Prostate gland (tissue), 2 donors: ENCODE results near the gene VAV3.

Experiments used
- POLR2A ChIP-seq: fragments of 450-650 bp; IDR thresholded peaks from one replicate; pipeline ENCODE4 v1.6.1; 2016; ENCODE audit warnings: antibody characterized with exemption, mild to moderate bottlenecking
- POLR2AphosphoS5 ChIP-seq: sonication (generic); formaldehyde crosslinking; IDR thresholded peaks from one replicate; pipeline ENCODE4 v1.6.1; 2017; ENCODE audit warnings: antibody characterized with exemption
- TF ChIP-seq, protein P1 (sequence below), 4 experiments: fragments of 200-600 bp in 2 of 4; fragments of 450-650 bp in 2 of 4; sonication (generic) in 2 of 4; IDR thresholded peaks; 1 replicate in 3 of 4; 2 replicates in 1 of 4; pipeline ENCODE4 v1.5.1; 2016 to 2019; ENCODE audit warnings: antibody characterized with exemption in 4 of 4, mild to moderate bottlenecking in 2 of 4, moderate library complexity in 2 of 4

DNA sequence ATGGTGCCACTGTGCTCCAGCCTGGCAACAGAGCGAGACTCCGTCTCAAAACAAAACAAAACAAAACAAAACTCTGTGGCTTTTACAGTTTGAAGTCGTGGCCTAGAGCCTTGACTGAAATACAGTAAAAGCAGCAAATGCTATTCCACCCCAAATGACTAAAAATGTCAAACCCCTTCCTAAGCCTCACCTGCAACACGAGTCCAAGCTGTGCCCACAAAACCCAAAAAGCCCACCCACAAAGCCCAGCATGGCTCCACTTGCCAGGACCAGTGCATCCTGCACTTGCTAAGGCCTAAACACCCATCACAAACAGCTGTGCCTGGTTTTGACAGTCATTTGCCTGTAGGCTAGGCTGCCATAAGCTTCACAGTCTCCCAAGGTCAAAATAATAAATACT is 21.3 kb downstream of the VAV3 start:
- no peak for TF ChIP-seq POLR2AphosphoS5
- TF ChIP-seq, protein P1, sequence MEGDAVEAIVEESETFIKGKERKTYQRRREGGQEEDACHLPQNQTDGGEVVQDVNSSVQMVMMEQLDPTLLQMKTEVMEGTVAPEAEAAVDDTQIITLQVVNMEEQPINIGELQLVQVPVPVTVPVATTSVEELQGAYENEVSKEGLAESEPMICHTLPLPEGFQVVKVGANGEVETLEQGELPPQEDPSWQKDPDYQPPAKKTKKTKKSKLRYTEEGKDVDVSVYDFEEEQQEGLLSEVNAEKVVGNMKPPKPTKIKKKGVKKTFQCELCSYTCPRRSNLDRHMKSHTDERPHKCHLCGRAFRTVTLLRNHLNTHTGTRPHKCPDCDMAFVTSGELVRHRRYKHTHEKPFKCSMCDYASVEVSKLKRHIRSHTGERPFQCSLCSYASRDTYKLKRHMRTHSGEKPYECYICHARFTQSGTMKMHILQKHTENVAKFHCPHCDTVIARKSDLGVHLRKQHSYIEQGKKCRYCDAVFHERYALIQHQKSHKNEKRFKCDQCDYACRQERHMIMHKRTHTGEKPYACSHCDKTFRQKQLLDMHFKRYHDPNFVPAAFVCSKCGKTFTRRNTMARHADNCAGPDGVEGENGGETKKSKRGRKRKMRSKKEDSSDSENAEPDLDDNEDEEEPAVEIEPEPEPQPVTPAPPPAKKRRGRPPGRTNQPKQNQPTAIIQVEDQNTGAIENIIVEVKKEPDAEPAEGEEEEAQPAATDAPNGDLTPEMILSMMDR (IDR thresholded peaks at IDR 0.05): no peak
- no peak for TF ChIP-seq POLR2A
